WTC11 (cell line): Measurements from ENCODE around the gene DCAF6. TPM values are rescaled to one million over a fixed set of nuclear protein-coding genes. Genes with fewer than 3 reads are reported as not detected.
A peak's percentile ranks its signal among the peaks of the same experiment; 100 is the strongest.

Source experiments
- ATAC-seq: fragments of 200-7000 bp; cut with Tn5 transposase; 2 replicates; pipeline ENCODE4 v1.10.0; 2021; ENCODE audit warnings: mild to moderate bottlenecking, moderate library complexity
- CTCF ChIA-PET: fragments of 300-600 bp; sonication (Branson Sonifier 250); formaldehyde crosslinking; loops from one replicate; lab custom pipeline; 2021; ENCODE audit warnings: antibody characterized with exemption; lab: Charles Lee
- POLR2A ChIA-PET: fragments of 350-600 bp; sonication (Branson Sonifier 250); formaldehyde crosslinking; loops from one replicate; lab custom pipeline; 2021; ENCODE audit warnings: antibody characterized with exemption; lab: Charles Lee
- DNase-seq: peaks from one replicate; pipeline ENCODE4 v3.0.0; 2021; ENCODE audit warnings: low spot score
- H3K27ac Mint-ChIP-seq: 2 replicates; pipeline ENCODE4 v1.8.0; 2021; ENCODE audit warnings: mixed read lengths
- H3K27me3 Mint-ChIP-seq: 2 replicates; pipeline ENCODE4 v1.8.0; 2021; ENCODE audit warnings: low read depth, mild to moderate bottlenecking, moderate library complexity, mixed read lengths
- H3K36me3 Mint-ChIP-seq: 2 replicates; pipeline ENCODE4 v1.8.0; 2021; ENCODE audit warnings: mixed read lengths
- H3K4me1 Mint-ChIP-seq: 2 replicates; pipeline ENCODE4 v1.8.0; 2022; ENCODE audit warnings: mixed read lengths
- H3K4me3 Mint-ChIP-seq: 2 replicates; pipeline ENCODE4 v1.8.0; 2021; ENCODE audit warnings: mild to moderate bottlenecking, moderate library complexity, mixed read lengths
- H3K9me3 Mint-ChIP-seq: 2 replicates; pipeline ENCODE4 v1.8.0; 2021; ENCODE audit warnings: mixed read lengths
- ATF1 ChIP-seq: sonication (generic); formaldehyde crosslinking; IDR thresholded peaks from 2 replicates; pipeline ENCODE4 v1.8.1; 2023; ENCODE audit warnings: mild to moderate bottlenecking, moderate library complexity, missing genetic modification reagents
- CREB1 ChIP-seq: sonication (generic); formaldehyde crosslinking; IDR thresholded peaks from 2 replicates; pipeline ENCODE4 v1.8.0; 2023; ENCODE audit warnings: mild to moderate bottlenecking, missing genetic modification reagents
- CREM ChIP-seq: sonication (generic); formaldehyde crosslinking; IDR thresholded peaks from 2 replicates; pipeline ENCODE4 v1.8.1; 2022; ENCODE audit warnings: mild to moderate bottlenecking, missing genetic modification reagents, moderate library complexity
- FOXJ3 ChIP-seq: sonication (generic); formaldehyde crosslinking; IDR thresholded peaks from 2 replicates; pipeline ENCODE4 v1.9.0; 2021; ENCODE audit warnings: missing genetic modification reagents, mild to moderate bottlenecking, borderline replicate concordance
- FOXP1 ChIP-seq: sonication (generic); formaldehyde crosslinking; IDR thresholded peaks from 2 replicates; pipeline ENCODE4 v1.8.0; 2022; ENCODE audit warnings: missing genetic modification reagents, mild to moderate bottlenecking, moderate library complexity, borderline replicate concordance
- HMGA2 ChIP-seq: fragments of 250-450 bp; sonication (Bioruptor Pico); IDR thresholded peaks from 2 replicates; pipeline ENCODE4 v1.4.0; 2021; ENCODE audit warnings: mild to moderate bottlenecking, moderate library complexity
- IRF2 ChIP-seq: sonication (generic); formaldehyde crosslinking; IDR thresholded peaks from 2 replicates; pipeline ENCODE4 v1.8.0; 2022; ENCODE audit warnings: low read depth, missing genetic modification reagents, borderline replicate concordance
- NR3C1 ChIP-seq: sonication (generic); formaldehyde crosslinking; conservative IDR thresholded peaks from 2 replicates; pipeline ENCODE4 v1.8.1; 2023; ENCODE audit warnings: low read depth, mild to moderate bottlenecking, missing genetic modification reagents
- RELA ChIP-seq: sonication (generic); formaldehyde crosslinking; IDR thresholded peaks from 2 replicates; pipeline ENCODE4 v1.8.1; 2022; ENCODE audit warnings: missing genetic modification reagents, mild to moderate bottlenecking, borderline replicate concordance
- SMAD4 ChIP-seq: sonication (generic); formaldehyde crosslinking; IDR thresholded peaks from 2 replicates; pipeline ENCODE4 v1.8.0; 2022; ENCODE audit warnings: mild to moderate bottlenecking, missing genetic modification reagents
- TEAD4 ChIP-seq: sonication (generic); formaldehyde crosslinking; IDR thresholded peaks from 2 replicates; pipeline ENCODE4 v1.8.0; 2022; ENCODE audit warnings: mild to moderate bottlenecking, missing genetic modification reagents
- ZBTB21 ChIP-seq: sonication (generic); formaldehyde crosslinking; IDR thresholded peaks from 2 replicates; pipeline ENCODE4 v1.8.1; 2023; ENCODE audit warnings: mild to moderate bottlenecking, missing genetic modification reagents, borderline replicate concordance
- ZNF138 ChIP-seq: sonication (generic); formaldehyde crosslinking; conservative IDR thresholded peaks from 2 replicates; pipeline ENCODE4 v1.8.1; 2022; ENCODE audit warnings: mild to moderate bottlenecking, moderate library complexity, missing genetic modification reagents
- ZNF232 ChIP-seq: sonication (generic); formaldehyde crosslinking; IDR thresholded peaks from 2 replicates; pipeline ENCODE4 v1.8.0; 2022; ENCODE audit warnings: mild to moderate bottlenecking, missing genetic modification reagents
- ZNF423 ChIP-seq: fragments of 250-450 bp; sonication (Bioruptor Pico); IDR thresholded peaks from 2 replicates; pipeline ENCODE4 v2.1.2; 2022; ENCODE audit warnings: mild to moderate bottlenecking, moderate library complexity
- total RNA-seq: library from RNA; stranded (reverse); gene quantifications from 3 replicates; pipeline ENCODE4 v1.2.3, GENCODE V29; 2021
- TF ChIP-seq, protein P1 (sequence below): fragments of 250-450 bp; sonication (Bioruptor Pico); IDR thresholded peaks from 2 replicates; pipeline ENCODE4 v1.9.0; 2021; ENCODE audit warnings: mild to moderate bottlenecking
- TF ChIP-seq, protein P2 (sequence below): sonication (generic); formaldehyde crosslinking; IDR thresholded peaks from 2 replicates; pipeline ENCODE4 v1.8.0; 2022; ENCODE audit warnings: mild to moderate bottlenecking, missing genetic modification reagents
- TF ChIP-seq, protein P3 (sequence below): sonication (generic); formaldehyde crosslinking; IDR thresholded peaks from 2 replicates; pipeline ENCODE4 v1.8.1; 2023; ENCODE audit warnings: mild to moderate bottlenecking, missing genetic modification reagents, moderate library complexity
- TF ChIP-seq, protein P4 (sequence below): sonication (generic); formaldehyde crosslinking; IDR thresholded peaks from 2 replicates; pipeline ENCODE4 v1.8.0; 2022; ENCODE audit warnings: mild to moderate bottlenecking, missing genetic modification reagents
- TF ChIP-seq, protein P5 (sequence below): sonication (generic); formaldehyde crosslinking; conservative IDR thresholded peaks from 2 replicates; pipeline ENCODE4 v1.8.1; 2023; ENCODE audit warnings: mild to moderate bottlenecking, low read depth, missing genetic modification reagents, moderate library complexity
- TF ChIP-seq, protein P6 (sequence below): sonication (generic); formaldehyde crosslinking; IDR thresholded peaks from 2 replicates; pipeline ENCODE4 v1.8.1; 2022; ENCODE audit warnings: missing genetic modification reagents, borderline replicate concordance
- TF ChIP-seq, protein P7 (sequence below): sonication (generic); formaldehyde crosslinking; IDR thresholded peaks from 2 replicates; pipeline ENCODE4 v1.8.0; 2022; ENCODE audit warnings: missing genetic modification reagents

The DCAF6 gene
- total RNA-seq, 1 experiment from 2014 or later, result 13.5 TPM

DNA sequence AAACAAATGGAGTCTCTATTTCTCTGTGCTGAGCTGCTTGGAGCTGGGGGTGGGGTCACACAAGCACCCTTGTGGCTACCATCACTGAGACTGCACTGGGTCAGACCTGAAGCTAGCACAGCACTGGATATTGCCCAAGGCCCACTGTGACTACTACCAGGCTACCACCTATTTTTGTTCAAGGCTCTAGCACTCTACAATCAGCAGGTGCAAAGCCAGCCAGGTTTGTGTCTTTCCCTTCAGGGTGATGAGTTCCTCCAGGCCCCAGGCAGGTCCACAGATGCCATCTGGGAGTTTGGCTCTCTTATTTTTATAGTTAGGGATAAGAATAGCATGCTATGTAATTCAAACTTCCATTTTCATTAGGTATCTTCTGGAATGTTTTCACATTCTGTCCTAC is 46.1 kb upstream of the DCAF6 start:
- no peak for ATAC-seq

DNA sequence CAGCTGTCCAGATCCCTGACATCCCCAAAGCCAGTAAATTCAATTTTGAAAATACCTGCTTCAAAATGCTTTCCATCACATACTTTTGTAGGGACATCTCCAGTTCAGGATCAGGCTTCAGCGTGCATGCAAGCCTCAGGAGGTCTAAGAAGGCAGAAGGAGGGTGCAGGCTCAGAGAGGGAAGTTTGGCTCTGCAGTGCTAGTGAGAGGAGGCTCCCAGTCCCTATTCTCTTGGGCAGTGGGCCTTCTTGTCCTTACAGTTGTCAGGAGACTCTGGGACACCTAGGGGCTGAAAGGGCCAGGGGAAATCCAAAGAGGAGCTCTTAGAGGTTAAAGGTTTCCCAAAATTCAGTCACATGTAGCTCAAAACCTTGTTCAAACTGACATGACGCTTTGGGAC is 42.7 kb upstream of the DCAF6 start:
- Mint-ChIP-seq H3K36me3 (no peaks in the 10 kb centered on the region), H3K27me3 (no peaks in the 10 kb centered on the region), H3K4me3 (no peak overlapping the region), H3K27ac (no peak overlapping the region), H3K9me3 (no peaks in the 10 kb centered on the region), H3K4me1 (no peaks in the 10 kb centered on the region)
- peak; percentile 53 for ATAC-seq
- POLR2A ChIA-PET, result interaction anchor here (0.7 kb wide), 3 partner anchors 116 to 1543 kb away, joined by 3 to 11 read pairs (median 6); no protein-coding TSS in a partner anchor
- DNase-seq, result no peak
- CTCF ChIA-PET, result interaction anchor here (0.6 to 1.3 kb wide), 2 partner anchors 91 to 97 kb away, joined by 4 to 5 read pairs; no protein-coding TSS in a partner anchor
- TF ChIP-seq ZNF138 (CRISPR knock-in tag) (no peak), NR3C1 (CRISPR knock-in tag) (no peak), FOXJ3 (no peak), RELA (CRISPR knock-in tag) (no peak), ZNF232 (no peak), FOXP1 (CRISPR knock-in tag) (no peak)
- TF ChIP-seq, protein P1, sequence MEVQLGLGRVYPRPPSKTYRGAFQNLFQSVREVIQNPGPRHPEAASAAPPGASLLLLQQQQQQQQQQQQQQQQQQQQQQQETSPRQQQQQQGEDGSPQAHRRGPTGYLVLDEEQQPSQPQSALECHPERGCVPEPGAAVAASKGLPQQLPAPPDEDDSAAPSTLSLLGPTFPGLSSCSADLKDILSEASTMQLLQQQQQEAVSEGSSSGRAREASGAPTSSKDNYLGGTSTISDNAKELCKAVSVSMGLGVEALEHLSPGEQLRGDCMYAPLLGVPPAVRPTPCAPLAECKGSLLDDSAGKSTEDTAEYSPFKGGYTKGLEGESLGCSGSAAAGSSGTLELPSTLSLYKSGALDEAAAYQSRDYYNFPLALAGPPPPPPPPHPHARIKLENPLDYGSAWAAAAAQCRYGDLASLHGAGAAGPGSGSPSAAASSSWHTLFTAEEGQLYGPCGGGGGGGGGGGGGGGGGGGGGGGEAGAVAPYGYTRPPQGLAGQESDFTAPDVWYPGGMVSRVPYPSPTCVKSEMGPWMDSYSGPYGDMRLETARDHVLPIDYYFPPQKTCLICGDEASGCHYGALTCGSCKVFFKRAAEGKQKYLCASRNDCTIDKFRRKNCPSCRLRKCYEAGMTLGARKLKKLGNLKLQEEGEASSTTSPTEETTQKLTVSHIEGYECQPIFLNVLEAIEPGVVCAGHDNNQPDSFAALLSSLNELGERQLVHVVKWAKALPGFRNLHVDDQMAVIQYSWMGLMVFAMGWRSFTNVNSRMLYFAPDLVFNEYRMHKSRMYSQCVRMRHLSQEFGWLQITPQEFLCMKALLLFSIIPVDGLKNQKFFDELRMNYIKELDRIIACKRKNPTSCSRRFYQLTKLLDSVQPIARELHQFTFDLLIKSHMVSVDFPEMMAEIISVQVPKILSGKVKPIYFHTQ (CRISPR knock-in tag), result no peak

More for the DNA sequence above, 46.1 kb upstream of the DCAF6 start:
- Mint-ChIP-seq H3K27ac (no peak overlapping the region), H3K4me3 (no peak overlapping the region), H3K9me3 (peaks cover 4% of the 10 kb centered on the region), H3K27me3 (no peaks in the 10 kb centered on the region), H3K36me3 (no peaks in the 10 kb centered on the region), H3K4me1 (no peaks in the 10 kb centered on the region)
- TF ChIP-seq TEAD4, result no peak
- TF ChIP-seq SMAD4, result no peak
- TF ChIP-seq, protein P2, sequence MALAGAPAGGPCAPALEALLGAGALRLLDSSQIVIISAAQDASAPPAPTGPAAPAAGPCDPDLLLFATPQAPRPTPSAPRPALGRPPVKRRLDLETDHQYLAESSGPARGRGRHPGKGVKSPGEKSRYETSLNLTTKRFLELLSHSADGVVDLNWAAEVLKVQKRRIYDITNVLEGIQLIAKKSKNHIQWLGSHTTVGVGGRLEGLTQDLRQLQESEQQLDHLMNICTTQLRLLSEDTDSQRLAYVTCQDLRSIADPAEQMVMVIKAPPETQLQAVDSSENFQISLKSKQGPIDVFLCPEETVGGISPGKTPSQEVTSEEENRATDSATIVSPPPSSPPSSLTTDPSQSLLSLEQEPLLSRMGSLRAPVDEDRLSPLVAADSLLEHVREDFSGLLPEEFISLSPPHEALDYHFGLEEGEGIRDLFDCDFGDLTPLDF, result no peak
- TF ChIP-seq CREB1 (CRISPR knock-in tag), result no peak
- no peak for TF ChIP-seq ATF1
- TF ChIP-seq, protein P3, sequence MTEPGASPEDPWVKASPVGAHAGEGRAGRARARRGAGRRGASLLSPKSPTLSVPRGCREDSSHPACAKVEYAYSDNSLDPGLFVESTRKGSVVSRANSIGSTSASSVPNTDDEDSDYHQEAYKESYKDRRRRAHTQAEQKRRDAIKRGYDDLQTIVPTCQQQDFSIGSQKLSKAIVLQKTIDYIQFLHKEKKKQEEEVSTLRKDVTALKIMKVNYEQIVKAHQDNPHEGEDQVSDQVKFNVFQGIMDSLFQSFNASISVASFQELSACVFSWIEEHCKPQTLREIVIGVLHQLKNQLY (CRISPR knock-in tag), result no peak
- no peak for TF ChIP-seq HMGA2 (CRISPR knock-in tag)
- no peak for TF ChIP-seq CREM (CRISPR knock-in tag)
- no peak for TF ChIP-seq ZBTB21 (CRISPR knock-in tag)
- TF ChIP-seq, protein P4, sequence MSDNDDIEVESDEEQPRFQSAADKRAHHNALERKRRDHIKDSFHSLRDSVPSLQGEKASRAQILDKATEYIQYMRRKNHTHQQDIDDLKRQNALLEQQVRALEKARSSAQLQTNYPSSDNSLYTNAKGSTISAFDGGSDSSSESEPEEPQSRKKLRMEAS (CRISPR knock-in tag), result no peak
- TF ChIP-seq, protein P5, sequence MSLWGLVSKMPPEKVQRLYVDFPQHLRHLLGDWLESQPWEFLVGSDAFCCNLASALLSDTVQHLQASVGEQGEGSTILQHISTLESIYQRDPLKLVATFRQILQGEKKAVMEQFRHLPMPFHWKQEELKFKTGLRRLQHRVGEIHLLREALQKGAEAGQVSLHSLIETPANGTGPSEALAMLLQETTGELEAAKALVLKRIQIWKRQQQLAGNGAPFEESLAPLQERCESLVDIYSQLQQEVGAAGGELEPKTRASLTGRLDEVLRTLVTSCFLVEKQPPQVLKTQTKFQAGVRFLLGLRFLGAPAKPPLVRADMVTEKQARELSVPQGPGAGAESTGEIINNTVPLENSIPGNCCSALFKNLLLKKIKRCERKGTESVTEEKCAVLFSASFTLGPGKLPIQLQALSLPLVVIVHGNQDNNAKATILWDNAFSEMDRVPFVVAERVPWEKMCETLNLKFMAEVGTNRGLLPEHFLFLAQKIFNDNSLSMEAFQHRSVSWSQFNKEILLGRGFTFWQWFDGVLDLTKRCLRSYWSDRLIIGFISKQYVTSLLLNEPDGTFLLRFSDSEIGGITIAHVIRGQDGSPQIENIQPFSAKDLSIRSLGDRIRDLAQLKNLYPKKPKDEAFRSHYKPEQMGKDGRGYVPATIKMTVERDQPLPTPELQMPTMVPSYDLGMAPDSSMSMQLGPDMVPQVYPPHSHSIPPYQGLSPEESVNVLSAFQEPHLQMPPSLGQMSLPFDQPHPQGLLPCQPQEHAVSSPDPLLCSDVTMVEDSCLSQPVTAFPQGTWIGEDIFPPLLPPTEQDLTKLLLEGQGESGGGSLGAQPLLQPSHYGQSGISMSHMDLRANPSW, result no peak
- no peak for TF ChIP-seq RELA (CRISPR knock-in tag)
- no peak for TF ChIP-seq ZNF423 (CRISPR knock-in tag)
- TF ChIP-seq IRF2 (CRISPR knock-in tag), result no peak
- TF ChIP-seq, protein P6, sequence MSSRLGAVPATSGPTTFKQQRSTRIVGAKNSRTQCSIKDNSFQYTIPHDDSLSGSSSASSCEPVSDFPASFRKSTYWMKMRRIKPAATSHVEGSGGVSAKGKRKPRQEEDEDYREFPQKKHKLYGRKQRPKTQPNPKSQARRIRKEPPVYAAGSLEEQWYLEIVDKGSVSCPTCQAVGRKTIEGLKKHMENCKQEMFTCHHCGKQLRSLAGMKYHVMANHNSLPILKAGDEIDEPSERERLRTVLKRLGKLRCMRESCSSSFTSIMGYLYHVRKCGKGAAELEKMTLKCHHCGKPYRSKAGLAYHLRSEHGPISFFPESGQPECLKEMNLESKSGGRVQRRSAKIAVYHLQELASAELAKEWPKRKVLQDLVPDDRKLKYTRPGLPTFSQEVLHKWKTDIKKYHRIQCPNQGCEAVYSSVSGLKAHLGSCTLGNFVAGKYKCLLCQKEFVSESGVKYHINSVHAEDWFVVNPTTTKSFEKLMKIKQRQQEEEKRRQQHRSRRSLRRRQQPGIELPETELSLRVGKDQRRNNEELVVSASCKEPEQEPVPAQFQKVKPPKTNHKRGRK, result no peak
- TF ChIP-seq, protein P7, sequence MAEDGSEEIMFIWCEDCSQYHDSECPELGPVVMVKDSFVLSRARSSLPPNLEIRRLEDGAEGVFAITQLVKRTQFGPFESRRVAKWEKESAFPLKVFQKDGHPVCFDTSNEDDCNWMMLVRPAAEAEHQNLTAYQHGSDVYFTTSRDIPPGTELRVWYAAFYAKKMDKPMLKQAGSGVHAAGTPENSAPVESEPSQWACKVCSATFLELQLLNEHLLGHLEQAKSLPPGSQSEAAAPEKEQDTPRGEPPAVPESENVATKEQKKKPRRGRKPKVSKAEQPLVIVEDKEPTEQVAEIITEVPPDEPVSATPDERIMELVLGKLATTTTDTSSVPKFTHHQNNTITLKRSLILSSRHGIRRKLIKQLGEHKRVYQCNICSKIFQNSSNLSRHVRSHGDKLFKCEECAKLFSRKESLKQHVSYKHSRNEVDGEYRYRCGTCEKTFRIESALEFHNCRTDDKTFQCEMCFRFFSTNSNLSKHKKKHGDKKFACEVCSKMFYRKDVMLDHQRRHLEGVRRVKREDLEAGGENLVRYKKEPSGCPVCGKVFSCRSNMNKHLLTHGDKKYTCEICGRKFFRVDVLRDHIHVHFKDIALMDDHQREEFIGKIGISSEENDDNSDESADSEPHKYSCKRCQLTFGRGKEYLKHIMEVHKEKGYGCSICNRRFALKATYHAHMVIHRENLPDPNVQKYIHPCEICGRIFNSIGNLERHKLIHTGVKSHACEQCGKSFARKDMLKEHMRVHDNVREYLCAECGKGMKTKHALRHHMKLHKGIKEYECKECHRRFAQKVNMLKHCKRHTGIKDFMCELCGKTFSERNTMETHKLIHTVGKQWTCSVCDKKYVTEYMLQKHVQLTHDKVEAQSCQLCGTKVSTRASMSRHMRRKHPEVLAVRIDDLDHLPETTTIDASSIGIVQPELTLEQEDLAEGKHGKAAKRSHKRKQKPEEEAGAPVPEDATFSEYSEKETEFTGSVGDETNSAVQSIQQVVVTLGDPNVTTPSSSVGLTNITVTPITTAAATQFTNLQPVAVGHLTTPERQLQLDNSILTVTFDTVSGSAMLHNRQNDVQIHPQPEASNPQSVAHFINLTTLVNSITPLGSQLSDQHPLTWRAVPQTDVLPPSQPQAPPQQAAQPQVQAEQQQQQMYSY, result no peak
- CTCF ChIA-PET, result no interaction called here
- POLR2A ChIA-PET, result no interaction called here
- no peak for DNase-seq
